HG02623 (cell line): ENCODE data around the gene TOMM34.

Experiments
- ATAC-seq: cut with Tn5 transposase; IDR thresholded peaks from one replicate; pipeline ENCODE4 v1.9.1; 2021; ENCODE audit warnings: moderate library complexity; ENCODE audit not compliant: unreplicated experiment

The TOMM34 gene

GRCh38 chr20:44936510-44936909 is 23.7 kb downstream of the TOMM34 start:
- ATAC-seq = no peak

DNA sequence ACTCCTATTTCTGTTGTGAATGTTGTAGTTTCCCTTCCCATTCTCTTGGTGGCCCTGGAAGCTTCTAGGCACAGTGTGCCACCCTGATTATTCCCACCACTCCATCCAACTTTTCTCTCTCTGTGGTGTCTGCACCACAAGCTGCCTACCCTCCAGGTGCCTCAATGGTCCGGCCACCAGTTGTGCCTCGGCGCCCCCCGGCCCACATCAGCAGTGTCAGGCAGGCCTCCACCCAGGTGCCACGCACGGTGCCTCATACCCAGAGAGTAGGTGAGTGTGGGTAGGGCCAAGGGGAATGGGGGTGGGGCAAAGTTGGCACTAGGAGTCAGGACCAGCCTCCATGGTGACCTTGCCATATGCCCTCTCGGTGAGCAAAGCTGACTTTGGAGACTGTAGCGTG is 27.3 kb downstream of the TOMM34 start:
- no peak for ATAC-seq

- no peak for ATAC-seq
Observed at GRCh38 chr20:44931911-44932310, 28.3 kb downstream of the TOMM34 start.

GRCh38 chr20:44930517-44931168 is 29.6 kb downstream of the TOMM34 start:
- ATAC-seq = no peak

GRCh38 chr20:44928595-44928994 is 31.6 kb downstream of the TOMM34 start:
- ATAC-seq = no peak

- no peak for ATAC-seq
Observed at GRCh38 chr20:44924541-44924940, 35.7 kb downstream of the TOMM34 start.

GRCh38 chr20:44921447-44921846 is 38.8 kb downstream of the TOMM34 start:
- ATAC-seq = no peak

GRCh38 chr20:44918761-44919160 is 41.4 kb downstream of the TOMM34 start:
- ATAC-seq = no peak

DNA sequence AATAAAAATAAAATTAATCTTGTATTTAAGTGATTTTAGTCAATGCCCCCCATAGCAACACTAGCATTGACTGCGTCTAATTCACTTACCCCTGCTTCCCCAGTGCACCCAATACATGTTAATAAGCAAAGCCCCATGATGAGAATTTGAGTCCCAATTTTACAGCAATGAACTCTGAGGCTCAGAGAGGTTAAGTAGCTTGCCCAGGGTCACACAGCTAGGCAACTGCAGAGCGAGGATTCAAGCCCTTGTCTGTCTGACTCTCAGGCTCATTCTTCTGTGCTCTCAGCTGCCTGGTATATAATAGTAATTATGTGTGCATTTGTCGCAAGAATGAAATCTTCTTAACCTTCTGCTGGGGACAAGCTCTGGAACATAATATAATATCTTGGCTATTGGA is 41.9 kb downstream of the TOMM34 start:
- ATAC-seq = no peak

DNA sequence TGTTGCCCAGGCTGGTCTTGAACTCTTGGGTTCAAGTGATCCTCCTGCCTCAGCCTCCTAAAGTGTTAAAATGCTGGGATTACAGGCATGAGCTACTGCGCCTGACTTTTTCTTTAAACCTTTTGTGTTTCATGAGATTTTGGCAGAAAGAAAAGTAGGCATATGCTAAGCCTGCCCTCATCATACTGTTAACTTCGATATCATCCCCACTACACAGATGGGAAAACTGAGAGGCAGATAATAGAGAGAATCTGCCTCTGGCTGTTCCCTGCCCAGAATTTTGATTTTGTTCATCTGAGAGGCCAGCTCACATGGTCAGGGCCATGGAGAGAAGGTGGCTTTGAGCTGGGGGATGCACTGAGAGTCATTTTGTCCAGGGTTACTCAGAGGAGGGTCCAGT is 42.8 kb downstream of the TOMM34 start:
- ATAC-seq = no peak

GRCh38 chr20:44916586-44916985 is 43.6 kb downstream of the TOMM34 start:
- no peak for ATAC-seq

DNA sequence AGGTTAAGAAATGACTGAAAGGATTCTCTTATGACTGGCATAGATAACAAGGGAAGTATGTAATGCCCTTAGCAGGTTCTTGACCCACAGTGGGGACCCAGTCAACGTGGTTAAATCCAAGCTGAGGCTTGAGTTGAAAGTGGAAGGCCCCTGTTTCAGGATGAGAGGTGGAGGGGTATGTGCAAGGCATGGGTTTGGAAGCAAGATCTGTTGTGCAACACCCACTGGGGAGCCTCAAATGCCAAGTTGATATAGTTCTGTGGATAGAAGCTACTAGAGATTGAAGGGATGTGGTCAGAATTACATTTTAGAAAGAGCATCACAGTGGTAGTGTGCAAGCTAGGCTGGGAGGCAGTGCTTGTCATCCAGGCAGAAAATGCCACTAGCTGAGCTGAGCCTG is 45.3 kb downstream of the TOMM34 start:
- no peak for ATAC-seq

DNA sequence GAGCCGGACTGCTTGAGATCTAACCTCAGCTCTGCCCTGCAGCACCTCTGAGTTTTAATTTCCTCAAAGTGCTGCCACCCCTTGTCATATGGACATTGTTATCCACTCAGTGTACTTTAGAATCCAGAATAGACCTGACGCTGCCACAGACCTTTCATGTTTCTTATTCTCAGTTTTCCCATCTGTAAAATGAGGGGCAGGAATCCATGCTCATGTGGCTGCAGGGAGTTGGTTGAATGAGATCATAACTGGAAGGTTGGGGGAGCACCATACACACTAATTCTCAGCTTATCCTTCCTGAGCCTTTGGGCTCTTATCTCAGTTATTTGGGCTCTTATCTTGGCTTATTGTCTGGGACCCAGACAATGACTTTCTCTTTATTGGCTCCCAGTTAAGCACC is 48.0 kb downstream of the TOMM34 start:
- no peak for ATAC-seq

DNA sequence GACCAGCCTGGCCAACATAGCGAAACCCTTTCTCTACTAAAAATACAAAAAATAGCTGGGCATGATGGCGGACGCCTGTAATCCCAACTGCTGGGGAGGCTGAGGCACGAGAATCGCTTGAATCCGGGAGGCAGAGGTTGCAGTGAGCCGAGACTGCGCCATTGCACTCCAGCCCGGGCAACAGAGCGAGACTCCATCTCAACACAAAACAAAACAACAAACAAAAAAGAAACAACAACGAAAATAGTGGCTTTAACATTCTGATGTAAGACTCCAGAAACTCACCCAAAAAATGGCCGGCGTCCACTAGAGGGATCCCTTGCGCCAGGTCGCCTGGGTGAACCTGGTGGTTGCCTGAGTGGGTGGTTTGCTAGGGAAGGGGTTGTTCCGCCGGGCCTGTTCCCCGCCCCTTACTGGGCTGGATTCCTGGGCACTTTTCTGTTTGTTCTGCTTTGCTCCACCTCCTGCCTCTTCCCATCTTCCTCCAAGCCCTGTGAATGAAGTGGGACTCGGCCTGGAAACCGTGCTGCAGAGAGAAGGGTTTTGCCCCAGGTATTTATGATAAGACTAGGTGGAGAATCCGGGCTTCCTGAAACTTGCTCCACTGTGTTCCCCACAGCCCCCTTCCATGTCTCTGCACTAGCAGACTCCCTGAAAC is 48.8 kb downstream of the TOMM34 start:
- ATAC-seq = no peak

DNA sequence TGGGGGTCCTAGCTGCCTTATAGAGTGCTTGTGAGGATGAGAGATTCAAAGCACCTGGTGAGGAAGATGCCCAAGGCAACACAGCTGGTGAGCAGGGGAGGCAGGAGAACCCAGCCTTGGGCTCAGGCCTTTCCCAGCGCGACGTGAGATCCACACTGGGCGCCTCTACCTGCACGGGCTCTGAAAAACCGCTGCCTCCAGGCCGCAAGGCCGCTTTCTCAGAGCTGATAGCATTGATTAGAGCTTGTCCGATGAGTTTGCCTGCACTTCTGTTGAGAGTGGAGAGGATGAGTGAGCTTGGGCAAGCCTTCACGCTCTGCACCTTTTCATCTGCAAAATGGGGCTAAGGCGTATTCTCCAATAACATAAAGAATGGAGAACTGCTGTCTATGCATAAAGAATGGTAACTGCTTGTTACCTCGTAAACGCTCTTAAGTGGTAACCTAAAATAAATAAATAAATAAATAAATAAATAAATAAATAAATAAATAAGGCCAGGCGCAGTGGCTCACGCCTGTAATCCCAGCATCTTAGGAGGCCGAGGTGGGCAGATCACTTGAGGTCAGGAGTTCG is 49.4 kb downstream of the TOMM34 start:
- no peak for ATAC-seq

GRCh38 chr20:44909872-44910689 is 50.1 kb downstream of the TOMM34 start, which contains the start of gene PABPC1L:
TSS of gene PABPC1L (plus strand) at chr20:44910060. CDS start at chr20:44910144, 84 bp downstream.
- peak; percentile 82 for ATAC-seq

- ATAC-seq = no peak
Observed at GRCh38 chr20:44908987-44909871, 51.0 kb downstream of the TOMM34 start.

DNA sequence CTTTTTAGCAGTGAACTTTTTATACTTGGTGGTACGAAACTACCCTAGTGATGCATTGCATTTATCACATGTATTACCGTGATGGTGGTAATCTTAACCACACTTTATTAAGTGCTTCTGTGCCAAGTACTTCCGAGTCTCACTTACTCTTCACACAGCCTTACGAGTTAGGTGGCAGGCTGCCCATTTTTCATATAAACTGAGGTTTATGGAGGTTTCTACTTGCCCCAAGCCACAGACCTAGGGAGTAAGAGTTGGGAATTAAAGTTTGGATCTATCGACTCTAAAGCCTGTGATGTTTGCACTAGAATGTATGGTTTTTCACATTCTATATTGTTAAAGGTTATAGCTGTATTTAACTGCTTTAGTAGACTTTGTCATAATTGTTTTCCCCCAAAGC is 55.8 kb downstream of the TOMM34 start:
- ATAC-seq = no peak

DNA sequence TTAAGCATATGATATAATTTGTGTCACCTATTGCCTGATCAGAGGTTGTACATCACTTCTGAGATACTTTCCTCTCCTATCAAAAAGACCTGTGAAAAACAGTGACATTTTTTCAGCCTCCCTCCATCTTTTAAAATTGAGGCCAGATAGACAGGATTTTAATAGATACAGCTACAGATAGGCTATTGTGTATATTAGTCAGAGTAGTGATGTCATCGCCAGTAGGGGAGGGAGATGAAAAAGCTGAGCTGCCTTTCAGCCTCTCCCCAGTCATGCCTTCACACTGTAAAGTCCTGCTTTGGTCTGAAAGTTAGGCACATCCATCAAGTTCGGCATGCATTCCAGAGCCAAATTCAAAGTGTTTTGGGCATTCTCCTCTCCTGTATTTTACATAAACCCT is 58.2 kb downstream of the TOMM34 start:
- ATAC-seq = no peak

DNA sequence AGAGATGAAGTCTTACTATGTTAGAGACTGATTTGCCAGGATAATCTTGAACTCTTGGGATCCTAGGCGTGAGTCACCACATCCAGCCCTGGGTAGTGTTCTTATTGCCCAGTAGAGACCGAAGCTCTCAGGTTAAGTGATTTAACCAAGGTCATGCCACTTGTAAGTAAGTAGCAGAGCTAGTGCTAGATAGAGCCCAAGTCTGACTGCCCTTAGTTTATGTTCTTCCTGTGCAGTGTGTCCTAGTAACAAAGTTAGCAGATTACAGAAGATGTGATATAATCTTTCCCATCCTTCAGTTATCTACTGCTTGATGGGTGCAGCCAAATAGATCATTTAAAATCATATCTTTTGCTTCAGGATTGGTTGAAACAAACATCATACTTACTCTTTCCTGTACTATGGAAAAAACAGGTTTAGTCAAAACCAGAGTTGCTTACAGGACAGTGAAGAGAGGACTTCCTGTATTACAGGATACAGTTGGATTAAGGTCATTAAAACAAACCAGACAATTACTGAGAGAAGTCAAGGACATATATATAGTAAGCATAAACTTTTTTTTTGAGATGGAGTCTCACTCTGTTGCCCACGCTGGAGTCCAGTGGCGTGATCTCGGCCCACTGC is 59.9 kb downstream of the TOMM34 start:
- no peak for ATAC-seq
